Liver (tissue), 9 donors: ENCODE results near the gene HOXB5. TPM values are rescaled to one million over a fixed set of nuclear protein-coding genes. Genes with fewer than 3 reads are reported as not detected.
A peak's percentile ranks its signal among the peaks of the same experiment; 100 is the strongest.

Source experiments
- DNase-seq: peaks from one replicate; pipeline ENCODE4 v3.0.0-alpha.2; 2017; ENCODE audit warnings: low spot score
- H3K27ac ChIP-seq, 2 donors: one replicate each; pipeline ENCODE4 v1.7.0; 2013; ENCODE audit warnings: inconsistent platforms in 2 of 2, low read length in 2 of 2, control low read depth in 1 of 2, low read depth in 1 of 2, mild to moderate bottlenecking in 1 of 2
- H3K27me3 ChIP-seq, 4 donors: one replicate each; pipeline versions ENCODE4 v1.6.1 to v1.7.0; 2013; ENCODE audit warnings: low read length in 3 of 4, inconsistent platforms in 1 of 4, mild to moderate bottlenecking in 1 of 4, moderate library complexity in 1 of 4; ENCODE audit not compliant: control insufficient read depth in 4 of 4, insufficient read depth in 4 of 4
- H3K36me3 ChIP-seq, 4 donors: one replicate each; pipeline versions ENCODE4 v1.6.1 to v1.7.0; 2013; ENCODE audit warnings: low read length in 3 of 4, mild to moderate bottlenecking in 3 of 4, low read depth in 1 of 4, moderate library complexity in 1 of 4; ENCODE audit not compliant: control insufficient read depth in 4 of 4, insufficient read depth in 3 of 4
- H3K4me1 ChIP-seq, 4 donors: one replicate each; pipeline versions ENCODE4 v1.6.1 to v1.7.0; 2013; ENCODE audit warnings: low read length in 3 of 4, mild to moderate bottlenecking in 3 of 4, moderate library complexity in 1 of 4; ENCODE audit not compliant: control insufficient read depth in 4 of 4, insufficient read depth in 4 of 4
- H3K4me3 ChIP-seq, 3 donors: one replicate each; pipeline versions ENCODE4 v1.6.1 to v1.7.0; 2013; ENCODE audit warnings: low read length in 3 of 3, control low read depth in 1 of 3, low read depth in 1 of 3, mild to moderate bottlenecking in 1 of 3
- H3K9ac ChIP-seq, 2 donors: one replicate each; pipeline ENCODE4 v1.7.0; 2013; ENCODE audit warnings: low read length in 2 of 2, mild to moderate bottlenecking in 2 of 2, moderate library complexity in 2 of 2, control low read depth in 1 of 2, low read depth in 1 of 2
- H3K9me3 ChIP-seq, 4 donors: one replicate each; pipeline versions ENCODE4 v1.6.1 to v1.7.0; 2013; ENCODE audit warnings: low read length in 3 of 4; ENCODE audit not compliant: control insufficient read depth in 4 of 4
- ATF3 ChIP-seq: IDR thresholded peaks from 2 replicates; pipeline ENCODE4 v1.6.1; 2016; ENCODE audit warnings: antibody characterized with exemption
- EGR1 ChIP-seq, 2 donors: IDR thresholded peaks; 2 replicates each; pipeline ENCODE4 v1.6.1; 2016 to 2018; ENCODE audit warnings: antibody characterized with exemption in 2 of 2, low read depth in 2 of 2
- FOXA1 ChIP-seq: IDR thresholded peaks from 2 replicates; pipeline ENCODE4 v1.6.1; 2016; ENCODE audit warnings: antibody characterized with exemption
- FOXA2 ChIP-seq: IDR thresholded peaks from 2 replicates; pipeline ENCODE4 v1.6.1; 2016; ENCODE audit warnings: antibody characterized with exemption
- GABPA ChIP-seq, 2 donors: IDR thresholded peaks in 1 of 2; conservative IDR thresholded peaks in 1 of 2; 2 replicates each; pipeline ENCODE4 v1.6.1; 2016; ENCODE audit warnings: antibody characterized with exemption in 2 of 2, mild to moderate bottlenecking in 1 of 2, moderate library complexity in 1 of 2
- HNF4A ChIP-seq, 2 donors: conservative IDR thresholded peaks; 2 replicates each; pipeline ENCODE4 v1.6.1; 2016; ENCODE audit warnings: antibody characterized with exemption in 2 of 2, mild to moderate bottlenecking in 2 of 2
- HNF4G ChIP-seq: IDR thresholded peaks from 2 replicates; pipeline ENCODE4 v1.6.1; 2016; ENCODE audit warnings: antibody characterized with exemption
- JUND ChIP-seq, 2 donors: IDR thresholded peaks; 2 replicates each; pipeline ENCODE4 v1.6.1; 2016; ENCODE audit warnings: antibody characterized with exemption in 2 of 2
- MAX ChIP-seq: IDR thresholded peaks from 2 replicates; pipeline ENCODE4 v1.6.1; 2016; ENCODE audit warnings: antibody characterized with exemption
- NR2F2 ChIP-seq: IDR thresholded peaks from 2 replicates; pipeline ENCODE4 v1.6.1; 2016; ENCODE audit warnings: antibody characterized with exemption
- REST ChIP-seq: IDR thresholded peaks from 2 replicates; pipeline ENCODE4 v1.6.1; 2016; ENCODE audit warnings: antibody characterized with exemption, mild to moderate bottlenecking
- RXRA ChIP-seq, 2 donors: IDR thresholded peaks; 2 replicates each; pipeline ENCODE4 v1.6.1; 2017 to 2018; ENCODE audit warnings: antibody characterized with exemption in 2 of 2, mild to moderate bottlenecking in 1 of 2
- SP1 ChIP-seq: IDR thresholded peaks from 2 replicates; pipeline ENCODE4 v1.6.1; 2018; ENCODE audit warnings: antibody characterized with exemption, mild to moderate bottlenecking
- TAF1 ChIP-seq: conservative IDR thresholded peaks from 2 replicates; pipeline ENCODE4 v1.6.1; 2016; ENCODE audit warnings: antibody characterized with exemption, mild to moderate bottlenecking
- YY1 ChIP-seq: IDR thresholded peaks from 2 replicates; pipeline ENCODE4 v1.6.1; 2016; ENCODE audit warnings: antibody characterized with exemption, mild to moderate bottlenecking
- ZBTB33 ChIP-seq: IDR thresholded peaks from 2 replicates; pipeline ENCODE4 v1.6.1; 2016; ENCODE audit warnings: antibody characterized with exemption
- WGBS: extraction: QIAGEN DNeasy Blood & Tissue Kit; methylation state at CpG from one replicate; pipeline ENCODE4 v1.1.7; 2013; 5-methylcytosine and 5-hydroxymethylcytosine counted together
- polyA plus RNA-seq, 2 donors: library from polyadenylated mRNA; stranded (reverse) in 1 of 2; unstranded in 1 of 2; fragments of 200-250 nt in 1 of 2; fragments of >200 nt in 1 of 2; fragmentation: Nextera tagmentation in 1 of 2; extraction: Ambion mirVana in 1 of 2; gene quantifications; one replicate each; pipeline versions ENCODE4 v1.2.1 to v1.2.3, GENCODE V29; 2013 to 2015
- total RNA-seq, 2 donors: library from RNA; depleted of rRNA; stranded (reverse); fragments of >200 nt; gene quantifications; one replicate each; pipeline ENCODE4 v1.2.3, GENCODE V29; 2014
- donor health status: healthy.
- donor health status: healthy.
- donor health status: healthy.
- donor health status: healthy.
- donor health status: healthy.

HOXB5 gene
- total and polyA plus RNA-seq, 4 donors: 0.08 to 0.38 (median 0.36) TPM; not detected in 1

- Histone ChIP-seq H3K9me3 (no peaks in the 10 kb centered on the region), H3K9ac (no peak overlapping the region), H3K27ac (no peak overlapping the region), H3K4me3 (no peak overlapping the region), H3K4me1 (peaks cover 2 to 23% (median 4%) of the 10 kb centered on the region in 4 donors), H3K36me3 (no peaks in the 10 kb centered on the region), H3K27me3 (peaks cover 4 to 13% (median 9%) of the 10 kb centered on the region in 4 donors)
- DNase-seq: no peak
- 36% methylated on average over 25 of the region's 25 CpGs for WGBS
- TF ChIP-seq TAF1: no peak
- no peak for TF ChIP-seq ATF3
- no peak for TF ChIP-seq HNF4A (conservative IDR thresholded peaks at IDR 0.05)
- no peak for TF ChIP-seq REST
- no peak for TF ChIP-seq JUND (IDR thresholded peaks at IDR 0.05)
- TF ChIP-seq RXRA (IDR thresholded peaks at IDR 0.05): no peak
- TF ChIP-seq EGR1 (IDR thresholded peaks at IDR 0.05; ENCODE audit: low read depth in 2 of 2): no peak
- TF ChIP-seq FOXA1: no peak
- TF ChIP-seq MAX: no peak
- no peak for TF ChIP-seq NR2F2
- no peak for TF ChIP-seq ZBTB33
Measured at GRCh38 chr17:48594538-48595277, 1.1 kb upstream of the HOXB5 start.

GRCh38 chr17:48593840-48594537 lies 410 bp upstream of the HOXB5 start:
- peaks cover 2 to 23% (median 4%) of the 10 kb centered on the region in 4 donors for H3K4me1 ChIP-seq
- H3K36me3 ChIP-seq: no peaks in the 10 kb centered on the region
- no peak overlapping the region for H3K9ac ChIP-seq
- no peaks in the 10 kb centered on the region for H3K9me3 ChIP-seq
- peaks cover 4 to 11% (median 8%) of the 10 kb centered on the region in 4 donors for H3K27me3 ChIP-seq
- H3K27ac ChIP-seq: peak overlapping the region in 1 of 2 donors; percentile 1
- DNase-seq: peak; percentile 85
- WGBS: 14% methylated on average over 37 of the region's 37 CpGs
- H3K4me3 ChIP-seq: peak overlapping the region in 1 of 3 donors; percentile 25
- TF ChIP-seq REST (no peak), HNF4A (conservative IDR thresholded peaks at IDR 0.05) (no peak), RXRA (IDR thresholded peaks at IDR 0.05) (no peak), NR2F2 (no peak), ZBTB33 (no peak), YY1 (peak; percentile 82), ATF3 (no peak), SP1 (no peak), FOXA2 (no peak), HNF4G (no peak), TAF1 (no peak), GABPA (IDR thresholded peaks at IDR 0.05 in 1 of 2, conservative IDR thresholded peaks at IDR 0.05 in 1 of 2) (no peak), FOXA1 (no peak)
